ENCODE data around the gene MMD2. TPM values are rescaled to one million over a fixed set of nuclear protein-coding genes. Genes with fewer than 3 reads are reported as not detected.

The MMD2 gene
- total RNA-seq, 1 experiment from 2014 or later = not detected

GRCh38 chr7:4951304-4951703 lies 7.7 kb downstream of the MMD2 start:
- no peak overlapping the region for H3K27ac Mint-ChIP-seq
- TF ChIP-seq SMAD3 (CRISPR knock-in tag; IDR thresholded peaks at IDR 0.05; ENCODE audit: borderline replicate concordance) (no peak), FOXP1 (CRISPR knock-in tag; IDR thresholded peaks at IDR 0.05; ENCODE audit: borderline replicate concordance) (no peak), TP53 (CRISPR knock-in tag; IDR thresholded peaks at IDR 0.05) (no peak), ETV6 (CRISPR knock-in tag; IDR thresholded peaks at IDR 0.05) (no peak), JAZF1 (CRISPR knock-in tag; IDR thresholded peaks at IDR 0.05) (no peak), GABPB1 (CRISPR knock-in tag; IDR thresholded peaks at IDR 0.05) (no peak), JUN (CRISPR knock-in tag; IDR thresholded peaks at IDR 0.05) (no peak), TEAD4 (CRISPR knock-in tag; IDR thresholded peaks at IDR 0.05) (no peak)
- TF ChIP-seq, protein P1, sequence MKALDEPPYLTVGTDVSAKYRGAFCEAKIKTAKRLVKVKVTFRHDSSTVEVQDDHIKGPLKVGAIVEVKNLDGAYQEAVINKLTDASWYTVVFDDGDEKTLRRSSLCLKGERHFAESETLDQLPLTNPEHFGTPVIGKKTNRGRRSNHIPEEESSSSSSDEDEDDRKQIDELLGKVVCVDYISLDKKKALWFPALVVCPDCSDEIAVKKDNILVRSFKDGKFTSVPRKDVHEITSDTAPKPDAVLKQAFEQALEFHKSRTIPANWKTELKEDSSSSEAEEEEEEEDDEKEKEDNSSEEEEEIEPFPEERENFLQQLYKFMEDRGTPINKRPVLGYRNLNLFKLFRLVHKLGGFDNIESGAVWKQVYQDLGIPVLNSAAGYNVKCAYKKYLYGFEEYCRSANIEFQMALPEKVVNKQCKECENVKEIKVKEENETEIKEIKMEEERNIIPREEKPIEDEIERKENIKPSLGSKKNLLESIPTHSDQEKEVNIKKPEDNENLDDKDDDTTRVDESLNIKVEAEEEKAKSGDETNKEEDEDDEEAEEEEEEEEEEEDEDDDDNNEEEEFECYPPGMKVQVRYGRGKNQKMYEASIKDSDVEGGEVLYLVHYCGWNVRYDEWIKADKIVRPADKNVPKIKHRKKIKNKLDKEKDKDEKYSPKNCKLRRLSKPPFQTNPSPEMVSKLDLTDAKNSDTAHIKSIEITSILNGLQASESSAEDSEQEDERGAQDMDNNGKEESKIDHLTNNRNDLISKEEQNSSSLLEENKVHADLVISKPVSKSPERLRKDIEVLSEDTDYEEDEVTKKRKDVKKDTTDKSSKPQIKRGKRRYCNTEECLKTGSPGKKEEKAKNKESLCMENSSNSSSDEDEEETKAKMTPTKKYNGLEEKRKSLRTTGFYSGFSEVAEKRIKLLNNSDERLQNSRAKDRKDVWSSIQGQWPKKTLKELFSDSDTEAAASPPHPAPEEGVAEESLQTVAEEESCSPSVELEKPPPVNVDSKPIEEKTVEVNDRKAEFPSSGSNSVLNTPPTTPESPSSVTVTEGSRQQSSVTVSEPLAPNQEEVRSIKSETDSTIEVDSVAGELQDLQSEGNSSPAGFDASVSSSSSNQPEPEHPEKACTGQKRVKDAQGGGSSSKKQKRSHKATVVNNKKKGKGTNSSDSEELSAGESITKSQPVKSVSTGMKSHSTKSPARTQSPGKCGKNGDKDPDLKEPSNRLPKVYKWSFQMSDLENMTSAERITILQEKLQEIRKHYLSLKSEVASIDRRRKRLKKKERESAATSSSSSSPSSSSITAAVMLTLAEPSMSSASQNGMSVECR (CRISPR knock-in tag; IDR thresholded peaks at IDR 0.05; ENCODE audit: borderline replicate concordance) = no peak
- TF ChIP-seq, protein P2, sequence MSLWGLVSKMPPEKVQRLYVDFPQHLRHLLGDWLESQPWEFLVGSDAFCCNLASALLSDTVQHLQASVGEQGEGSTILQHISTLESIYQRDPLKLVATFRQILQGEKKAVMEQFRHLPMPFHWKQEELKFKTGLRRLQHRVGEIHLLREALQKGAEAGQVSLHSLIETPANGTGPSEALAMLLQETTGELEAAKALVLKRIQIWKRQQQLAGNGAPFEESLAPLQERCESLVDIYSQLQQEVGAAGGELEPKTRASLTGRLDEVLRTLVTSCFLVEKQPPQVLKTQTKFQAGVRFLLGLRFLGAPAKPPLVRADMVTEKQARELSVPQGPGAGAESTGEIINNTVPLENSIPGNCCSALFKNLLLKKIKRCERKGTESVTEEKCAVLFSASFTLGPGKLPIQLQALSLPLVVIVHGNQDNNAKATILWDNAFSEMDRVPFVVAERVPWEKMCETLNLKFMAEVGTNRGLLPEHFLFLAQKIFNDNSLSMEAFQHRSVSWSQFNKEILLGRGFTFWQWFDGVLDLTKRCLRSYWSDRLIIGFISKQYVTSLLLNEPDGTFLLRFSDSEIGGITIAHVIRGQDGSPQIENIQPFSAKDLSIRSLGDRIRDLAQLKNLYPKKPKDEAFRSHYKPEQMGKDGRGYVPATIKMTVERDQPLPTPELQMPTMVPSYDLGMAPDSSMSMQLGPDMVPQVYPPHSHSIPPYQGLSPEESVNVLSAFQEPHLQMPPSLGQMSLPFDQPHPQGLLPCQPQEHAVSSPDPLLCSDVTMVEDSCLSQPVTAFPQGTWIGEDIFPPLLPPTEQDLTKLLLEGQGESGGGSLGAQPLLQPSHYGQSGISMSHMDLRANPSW (CRISPR knock-in tag; conservative IDR thresholded peaks at IDR 0.05; ENCODE audit: low read depth) = no peak
- TF ChIP-seq, protein P3, sequence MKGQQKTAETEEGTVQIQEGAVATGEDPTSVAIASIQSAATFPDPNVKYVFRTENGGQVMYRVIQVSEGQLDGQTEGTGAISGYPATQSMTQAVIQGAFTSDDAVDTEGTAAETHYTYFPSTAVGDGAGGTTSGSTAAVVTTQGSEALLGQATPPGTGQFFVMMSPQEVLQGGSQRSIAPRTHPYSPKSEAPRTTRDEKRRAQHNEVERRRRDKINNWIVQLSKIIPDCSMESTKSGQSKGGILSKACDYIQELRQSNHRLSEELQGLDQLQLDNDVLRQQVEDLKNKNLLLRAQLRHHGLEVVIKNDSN (CRISPR knock-in tag; IDR thresholded peaks at IDR 0.05) = no peak
- peaks cover 13% of the 10 kb centered on the region for H3K9me3 Mint-ChIP-seq
- H3K4me1 Mint-ChIP-seq = no peaks in the 10 kb centered on the region
- ChIA-PET POLR2A (no interaction called here), CTCF (no interaction called here)
- ATAC-seq = no peak
- H3K4me3 Mint-ChIP-seq = no peak overlapping the region
- DNase-seq (ENCODE audit: low spot score) = no peak
- H3K36me3 Mint-ChIP-seq = no peaks in the 10 kb centered on the region
- H3K27me3 Mint-ChIP-seq (ENCODE audit: low read depth) = peaks cover 19% of the 10 kb centered on the region

- H3K4me3 Mint-ChIP-seq = no peak overlapping the region
- H3K4me1 Mint-ChIP-seq = no peaks in the 10 kb centered on the region
- ATAC-seq = no peak
- no peak overlapping the region for H3K27ac Mint-ChIP-seq
- ChIA-PET POLR2A (no interaction called here), CTCF (interaction anchor here (1.3 kb wide), 1 partner anchor 65 kb away, joined by 3 read pairs; the partner anchor contains the start of gene RADIL)
- peaks cover 12% of the 10 kb centered on the region for H3K27me3 Mint-ChIP-seq (ENCODE audit: low read depth)
- no peaks in the 10 kb centered on the region for H3K36me3 Mint-ChIP-seq
- peaks cover 7% of the 10 kb centered on the region; the same call in 1 of the 2 replicates for H3K9me3 Mint-ChIP-seq
- TF ChIP-seq, protein P4, sequence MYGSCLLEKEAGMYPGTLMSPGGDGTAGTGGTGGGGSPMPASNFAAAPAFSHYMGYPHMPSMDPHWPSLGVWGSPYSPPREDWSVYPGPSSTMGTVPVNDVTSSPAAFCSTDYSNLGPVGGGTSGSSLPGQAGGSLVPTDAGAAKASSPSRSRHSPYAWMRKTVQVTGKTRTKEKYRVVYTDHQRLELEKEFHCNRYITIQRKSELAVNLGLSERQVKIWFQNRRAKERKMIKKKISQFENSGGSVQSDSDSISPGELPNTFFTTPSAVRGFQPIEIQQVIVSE (CRISPR knock-in tag; IDR thresholded peaks at IDR 0.05; ENCODE audit: borderline replicate concordance) = no peak
- TF ChIP-seq FOXP1 (CRISPR knock-in tag; IDR thresholded peaks at IDR 0.05; ENCODE audit: borderline replicate concordance) (no peak), KAT7 (CRISPR knock-in tag; IDR thresholded peaks at IDR 0.05; ENCODE audit: borderline replicate concordance) (no peak)
- no peak for DNase-seq (ENCODE audit: low spot score)
These were observed 10.6 kb downstream of the MMD2 start for GRCh38 chr7:4948402-4948801.

DNA sequence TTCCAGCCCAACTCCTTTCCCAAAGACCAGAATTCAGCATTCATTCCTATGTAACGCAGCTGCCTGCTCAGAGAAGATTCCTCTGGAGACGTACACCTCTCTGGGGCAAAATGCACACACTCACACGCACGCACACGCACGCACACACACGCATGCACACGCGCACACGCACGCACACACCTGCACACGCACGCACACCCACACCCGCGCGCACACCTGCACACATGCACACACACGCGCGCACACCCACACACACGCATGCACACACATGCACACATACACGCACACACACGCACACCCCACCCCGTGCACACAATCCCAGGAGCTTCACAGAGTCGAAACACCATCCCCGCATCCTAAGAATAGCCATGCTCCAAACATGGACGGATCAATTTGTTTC lies 13.0 kb downstream of the MMD2 start:
- no peaks in the 10 kb centered on the region for H3K4me1 Mint-ChIP-seq
- H3K36me3 Mint-ChIP-seq = no peaks in the 10 kb centered on the region
- H3K27me3 Mint-ChIP-seq (ENCODE audit: low read depth) = no peaks in the 10 kb centered on the region; the same call in 1 of the 2 replicates
- no peak for DNase-seq (ENCODE audit: low spot score)
- H3K4me3 Mint-ChIP-seq = no peak overlapping the region
- H3K9me3 Mint-ChIP-seq = peaks cover 7% of the 10 kb centered on the region; the same call in 1 of the 2 replicates
- CTCF ChIA-PET = no interaction called here
- POLR2A ChIA-PET = interaction anchor here (0.7 kb wide), 1 partner anchor 156 kb away, joined by 4 read pairs; no protein-coding TSS in a partner anchor
- TF ChIP-seq, protein P5, sequence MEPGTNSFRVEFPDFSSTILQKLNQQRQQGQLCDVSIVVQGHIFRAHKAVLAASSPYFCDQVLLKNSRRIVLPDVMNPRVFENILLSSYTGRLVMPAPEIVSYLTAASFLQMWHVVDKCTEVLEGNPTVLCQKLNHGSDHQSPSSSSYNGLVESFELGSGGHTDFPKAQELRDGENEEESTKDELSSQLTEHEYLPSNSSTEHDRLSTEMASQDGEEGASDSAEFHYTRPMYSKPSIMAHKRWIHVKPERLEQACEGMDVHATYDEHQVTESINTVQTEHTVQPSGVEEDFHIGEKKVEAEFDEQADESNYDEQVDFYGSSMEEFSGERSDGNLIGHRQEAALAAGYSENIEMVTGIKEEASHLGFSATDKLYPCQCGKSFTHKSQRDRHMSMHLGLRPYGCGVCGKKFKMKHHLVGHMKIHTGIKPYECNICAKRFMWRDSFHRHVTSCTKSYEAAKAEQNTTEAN (CRISPR knock-in tag; IDR thresholded peaks at IDR 0.05) = peak; percentile 91; the same call in 1 of the 2 replicates
- TF ChIP-seq IRF1 (CRISPR knock-in tag; IDR thresholded peaks at IDR 0.05) = no peak
- ATAC-seq = no peak
- H3K27ac Mint-ChIP-seq = no peak overlapping the region

Measured in WTC11 (cell line).